MM.1S (cell line): ENCODE results near the gene NPFFR1.
A peak's percentile ranks its signal among the peaks of the same experiment; 100 is the strongest.

Source experiments
- DNase-seq: peaks from one replicate; pipeline ENCODE4 v3.0.0-alpha.2; 2015
- H2AFZ ChIP-seq: fragments of 300-600 bp; sonication (generic); 2 replicates; pipeline ENCODE4 v1.6.0; 2016; ENCODE audit warnings: antibody characterized with exemption, low read length
- H3F3A ChIP-seq: fragments of 300-600 bp; sonication (generic); 2 replicates; pipeline ENCODE4 v1.6.1; 2016; ENCODE audit warnings: mild to moderate bottlenecking, antibody characterized with exemption, low read length, moderate library complexity, mixed read lengths; ENCODE audit not compliant: insufficient read depth
- H3K27ac ChIP-seq: fragments of 300-600 bp; sonication (generic); 2 replicates; pipeline ENCODE4 v1.5.1; 2016; ENCODE audit warnings: mild to moderate bottlenecking, low read length
- H3K27me3 ChIP-seq: fragments of 300-600 bp; sonication (generic); replicated peaks from 2 replicates; pipeline ENCODE4 v1.6.0; 2016; ENCODE audit warnings: low read length; ENCODE audit not compliant: insufficient read depth
- H3K36me3 ChIP-seq: fragments of 300-600 bp; sonication (generic); replicated peaks from 2 replicates; pipeline ENCODE4 v1.6.1; 2016; ENCODE audit warnings: mild to moderate bottlenecking, low read length, mixed read lengths; ENCODE audit not compliant: insufficient read depth
- H3K4me1 ChIP-seq: fragments of 300-600 bp; sonication (generic); 2 replicates; pipeline ENCODE4 v1.6.1; 2016; ENCODE audit warnings: low read length, mixed read lengths
- H3K4me2 ChIP-seq: fragments of 300-600 bp; sonication (generic); 2 replicates; pipeline ENCODE4 v1.6.0; 2016; ENCODE audit warnings: low read depth, low read length
- H3K4me3 ChIP-seq: fragments of 300-600 bp; sonication (generic); 2 replicates; pipeline ENCODE4 v1.5.1; 2016; ENCODE audit warnings: low read length, mixed read lengths
- H3K79me2 ChIP-seq: fragments of 300-600 bp; sonication (generic); 2 replicates; pipeline ENCODE4 v1.6.1; 2016; ENCODE audit warnings: mixed run types, low read length, mixed read lengths
- H3K9ac ChIP-seq: fragments of 300-600 bp; sonication (generic); 2 replicates; pipeline ENCODE4 v1.6.1; 2016; ENCODE audit warnings: low read length, mixed read lengths
- H3K9me2 ChIP-seq: fragments of 300-600 bp; sonication (generic); replicated peaks from 2 replicates; pipeline ENCODE4 v1.6.1; 2016; ENCODE audit warnings: mild to moderate bottlenecking, low read length, mixed read lengths; ENCODE audit not compliant: insufficient read depth
- H3K9me3 ChIP-seq: fragments of 300-600 bp; sonication (generic); replicated peaks from 2 replicates; pipeline ENCODE4 v1.6.1; 2016; ENCODE audit warnings: mild to moderate bottlenecking, low read length, mixed read lengths; ENCODE audit not compliant: insufficient read depth
- H4K20me1 ChIP-seq: fragments of 300-600 bp; sonication (generic); 2 replicates; pipeline ENCODE4 v1.6.1; 2016; ENCODE audit warnings: mild to moderate bottlenecking, low read length, moderate library complexity, mixed read lengths; ENCODE audit not compliant: insufficient read depth
- CTCF ChIP-seq: fragments of 300-600 bp; sonication (generic); IDR thresholded peaks from 2 replicates; pipeline ENCODE4 v1.5.1; 2016; ENCODE audit warnings: antibody characterized with exemption, low read length, mixed read lengths
- EZH2 ChIP-seq: fragments of 300-600 bp; sonication (generic); optimal IDR thresholded peaks from 2 replicates; pipeline ENCODE3; 2017; ENCODE audit warnings: low read depth, mild to moderate bottlenecking, antibody characterized with exemption, low read length, mixed read lengths
- EZH2phosphoT487 ChIP-seq: fragments of 300-600 bp; sonication (generic); IDR thresholded peaks from 2 replicates; pipeline ENCODE4 v1.6.1; 2018; ENCODE audit warnings: antibody characterized with exemption, low read length

NPFFR1 gene

GRCh38 chr10:70274643-70275042 lies 9.2 kb downstream of the NPFFR1 start:
- no peaks in the 10 kb centered on the region for H3K27me3 ChIP-seq
- H3F3A ChIP-seq = peaks cover 17% of the 10 kb centered on the region
- no peak overlapping the region for H2AFZ ChIP-seq
- H3K4me3 ChIP-seq = no peak overlapping the region
- no peak overlapping the region for H3K4me2 ChIP-seq
- H3K36me3 ChIP-seq = no peaks in the 10 kb centered on the region
- TF ChIP-seq EZH2phosphoT487 (no peak), CTCF (no peak), EZH2 (no peak)
- peak; percentile 15 for DNase-seq
- H3K79me2 ChIP-seq = no peaks in the 10 kb centered on the region
- H3K4me1 ChIP-seq = peaks cover 29% of the 10 kb centered on the region
- H3K27ac ChIP-seq = no peak overlapping the region
- no peaks in the 10 kb centered on the region for H3K9me3 ChIP-seq
- H3K9ac ChIP-seq = no peak overlapping the region
- H3K9me2 ChIP-seq = no peaks in the 10 kb centered on the region
- H4K20me1 ChIP-seq = no peaks in the 10 kb centered on the region

- Histone ChIP-seq H3K9me2 (no peaks in the 10 kb centered on the region), H3K9ac (no peak overlapping the region), H3K4me2 (peak overlapping the region; percentile 25; the same call in 1 of the 2 replicates), H2AFZ (peak overlapping the region; percentile 43), H3K4me3 (no peak overlapping the region), H3K27me3 (no peaks in the 10 kb centered on the region), H3K36me3 (no peaks in the 10 kb centered on the region), H3K27ac (peak overlapping the region; percentile 14; the same call in 1 of the 2 replicates), H4K20me1 (no peaks in the 10 kb centered on the region), H3K4me1 (peaks cover 29% of the 10 kb centered on the region), H3K9me3 (no peaks in the 10 kb centered on the region), H3K79me2 (no peaks in the 10 kb centered on the region), H3F3A (peaks cover 17% of the 10 kb centered on the region)
- TF ChIP-seq CTCF = peak; percentile 62
- TF ChIP-seq EZH2 = no peak
- no peak for TF ChIP-seq EZH2phosphoT487
- peak; percentile 78 for DNase-seq
Measured at GRCh38 chr10:70272925-70273316, 10.9 kb downstream of the NPFFR1 start.

- DNase-seq = no peak
- Histone ChIP-seq H2AFZ (no peak overlapping the region), H3F3A (peaks cover 17% of the 10 kb centered on the region), H3K36me3 (no peaks in the 10 kb centered on the region), H3K9me3 (no peaks in the 10 kb centered on the region), H3K4me2 (peak overlapping the region; percentile 25; the same call in 1 of the 2 replicates), H3K4me1 (peaks cover 34% of the 10 kb centered on the region), H3K27me3 (no peaks in the 10 kb centered on the region), H3K79me2 (no peaks in the 10 kb centered on the region), H3K27ac (no peak overlapping the region; the same call in 1 of the 2 replicates), H3K9ac (no peak overlapping the region), H3K9me2 (no peaks in the 10 kb centered on the region), H4K20me1 (no peaks in the 10 kb centered on the region), H3K4me3 (no peak overlapping the region)
- TF ChIP-seq EZH2 = no peak
- no peak for TF ChIP-seq EZH2phosphoT487
- TF ChIP-seq CTCF = no peak
Measured at GRCh38 chr10:70271996-70272924, 11.5 kb downstream of the NPFFR1 start.
